HG03354 (cell line): Measurements from ENCODE around the gene RBBP4.
"Not testable (repeated sequence)": the region's sequence is repeated elsewhere in the genome, so short reads cannot be mapped to it uniquely, and the experiment has no call there.

Experiments
- ATAC-seq: cut with Tn5 transposase; IDR thresholded peaks from one replicate; pipeline ENCODE4 v1.9.1; 2021; ENCODE audit warnings: mild to moderate bottlenecking; ENCODE audit not compliant: unreplicated experiment, poor library complexity, severe bottlenecking

The RBBP4 gene

DNA sequence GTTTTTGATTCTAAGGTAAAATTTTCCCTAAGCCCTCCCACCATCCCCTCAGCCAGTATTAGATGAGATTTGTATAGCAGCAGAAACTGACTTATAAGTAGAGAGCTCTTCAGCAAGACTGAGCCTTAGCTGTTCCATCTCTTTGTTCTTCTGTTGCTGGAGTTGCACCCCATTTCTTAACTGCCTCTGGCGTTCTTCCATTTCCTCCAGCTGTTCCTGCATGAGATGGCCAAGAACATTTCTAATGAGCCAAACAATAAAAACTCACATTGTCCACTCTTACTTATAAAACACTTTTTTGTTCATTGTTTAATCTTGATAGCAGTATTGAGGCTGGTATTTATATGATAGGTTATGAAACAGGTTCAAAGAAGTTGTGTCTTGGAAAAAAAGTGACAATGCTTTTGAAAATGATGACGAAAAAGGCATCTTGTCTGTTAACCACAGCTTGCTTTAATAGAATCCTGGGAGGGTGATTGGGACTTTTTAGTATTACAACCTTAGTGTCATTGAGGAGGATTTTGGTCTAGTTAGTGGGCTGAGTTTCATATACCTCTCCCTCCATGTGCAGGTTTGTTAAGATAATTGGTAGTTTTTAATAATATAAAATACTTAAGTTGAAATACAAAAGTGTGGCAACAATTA lies 33.3 kb downstream of the RBBP4 start:
- ATAC-seq, result no peak

DNA sequence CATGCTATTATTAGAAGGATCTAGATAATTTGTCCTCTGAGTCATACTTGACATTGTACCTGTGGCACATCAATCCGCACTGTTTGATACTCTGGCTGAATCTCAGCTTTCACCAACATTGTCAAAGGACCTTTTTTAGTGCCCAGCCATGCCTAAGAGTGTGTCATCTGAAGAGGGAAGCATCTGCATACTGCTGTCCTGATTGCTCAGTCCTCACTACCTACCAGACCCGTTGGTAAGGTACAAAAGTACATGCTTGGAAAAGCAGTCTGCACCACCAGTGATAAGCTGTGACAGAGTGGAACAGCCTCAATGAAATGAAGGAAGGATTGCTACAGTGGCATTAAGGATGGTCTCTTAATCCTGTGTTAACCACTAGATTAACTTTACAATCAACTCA lies 34.5 kb downstream of the RBBP4 start:
- ATAC-seq, result no peak

DNA sequence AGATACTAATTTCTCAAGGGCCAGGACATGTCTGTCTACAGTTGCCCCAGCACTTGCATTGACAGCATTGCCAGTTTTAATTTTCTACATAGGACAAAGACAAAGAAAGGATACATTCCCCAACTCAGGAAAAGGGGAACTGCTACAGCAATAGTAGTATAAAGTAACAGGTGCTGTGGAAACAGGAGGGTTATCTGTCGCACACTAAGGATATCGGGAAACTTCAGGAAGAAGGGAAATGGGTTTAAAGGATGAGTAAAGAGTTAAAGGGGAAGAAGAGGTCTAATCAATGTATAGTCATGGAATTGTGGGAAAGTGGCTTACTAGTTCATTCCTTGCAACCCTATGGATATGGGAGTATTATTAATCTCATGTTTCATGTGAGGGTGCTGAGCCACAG lies 35.4 kb downstream of the RBBP4 start:
- ATAC-seq, result no peak

DNA sequence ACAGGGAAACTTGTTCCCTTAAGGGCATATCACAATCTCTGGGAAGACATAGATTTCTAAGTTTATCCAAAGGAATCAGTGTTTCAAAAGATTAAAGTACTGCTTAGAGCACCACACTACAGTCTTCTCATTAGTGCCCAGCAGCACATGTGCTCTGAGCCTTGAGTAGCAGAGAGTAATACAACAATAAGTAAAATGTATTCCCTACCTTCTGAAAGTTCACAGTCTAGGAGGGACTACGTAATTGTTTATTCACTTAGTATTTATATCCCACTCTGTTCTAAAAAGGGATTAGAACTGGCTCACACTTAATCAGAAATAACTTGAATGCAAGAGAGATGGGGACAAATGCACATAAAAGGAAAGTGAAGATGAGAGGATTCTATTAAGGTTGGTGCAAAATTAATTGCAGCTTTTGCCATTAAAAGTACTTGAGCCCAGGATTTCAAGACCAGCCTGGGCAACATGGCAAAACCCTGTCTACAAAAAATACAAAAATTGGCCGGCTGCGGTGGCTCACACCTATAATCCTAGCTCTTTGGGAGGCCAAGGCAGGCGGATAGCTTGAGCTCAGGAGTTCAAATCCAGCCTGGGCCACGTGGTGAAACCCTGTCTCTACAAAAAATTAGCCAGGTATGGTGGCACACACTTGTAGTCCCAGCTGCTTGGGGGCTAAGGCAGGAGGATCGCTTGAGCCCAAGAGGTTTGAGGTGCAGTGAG lies 42.6 kb downstream of the RBBP4 start:
- ATAC-seq, result no peak

DNA sequence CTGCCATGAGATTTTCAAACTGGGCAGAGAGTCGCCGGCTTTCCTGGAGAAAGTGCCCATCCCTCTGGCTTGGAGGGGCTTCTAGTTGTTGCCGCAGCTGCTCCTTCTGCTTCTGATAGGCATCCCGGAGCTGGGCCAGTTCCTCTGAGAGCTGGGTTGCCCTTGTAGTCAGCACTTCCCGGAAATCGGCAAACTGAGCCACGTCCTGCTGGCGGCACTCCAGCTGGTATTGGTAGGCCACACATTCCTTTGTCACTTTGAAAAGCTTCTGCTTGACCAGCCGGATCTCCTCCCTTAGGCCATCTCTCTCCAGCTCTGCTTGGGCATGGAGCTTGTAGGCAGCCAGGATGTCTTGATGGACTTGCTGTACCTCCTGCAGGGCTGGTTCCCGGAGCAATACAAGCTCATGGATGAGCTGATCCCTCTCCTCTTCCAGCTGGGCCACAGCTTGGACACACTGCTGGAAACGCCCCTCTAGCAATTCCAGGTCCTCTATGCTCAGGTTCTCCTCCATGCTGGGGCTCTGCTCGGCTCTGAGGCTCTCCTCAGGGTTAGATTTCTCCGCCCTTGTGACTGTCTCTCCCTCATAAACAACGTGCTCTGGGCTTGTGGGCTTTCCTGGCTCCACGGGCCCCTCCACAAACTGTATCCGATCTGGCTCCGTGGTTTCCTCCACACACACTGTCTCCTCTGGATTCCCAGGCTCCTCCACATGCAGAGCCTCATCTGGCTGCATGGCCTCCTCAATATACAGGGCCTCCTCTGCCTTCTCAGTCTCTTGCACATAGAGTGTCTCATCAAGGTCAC lies 44.3 kb downstream of the RBBP4 start:
- ATAC-seq, result no peak

DNA sequence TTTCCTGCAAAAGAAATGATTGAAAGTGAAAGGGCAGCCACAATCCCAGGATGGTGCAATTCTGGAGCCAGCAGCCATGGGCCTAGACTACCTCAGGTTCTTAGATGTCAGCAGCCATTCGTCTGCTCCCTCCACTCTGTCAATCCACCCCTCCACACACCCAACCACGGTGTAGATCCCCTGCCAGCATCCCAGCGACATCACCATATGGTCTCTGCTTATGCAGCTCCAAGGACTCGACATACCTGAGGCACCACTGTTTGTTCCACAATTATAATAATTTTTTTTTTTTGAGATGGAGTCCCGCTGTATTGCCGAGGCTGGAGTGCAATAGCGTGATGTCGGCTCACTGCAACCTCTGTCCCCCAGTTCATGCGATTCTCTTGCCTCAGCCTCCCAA lies 45.0 kb downstream of the RBBP4 start:
- no peak for ATAC-seq

DNA sequence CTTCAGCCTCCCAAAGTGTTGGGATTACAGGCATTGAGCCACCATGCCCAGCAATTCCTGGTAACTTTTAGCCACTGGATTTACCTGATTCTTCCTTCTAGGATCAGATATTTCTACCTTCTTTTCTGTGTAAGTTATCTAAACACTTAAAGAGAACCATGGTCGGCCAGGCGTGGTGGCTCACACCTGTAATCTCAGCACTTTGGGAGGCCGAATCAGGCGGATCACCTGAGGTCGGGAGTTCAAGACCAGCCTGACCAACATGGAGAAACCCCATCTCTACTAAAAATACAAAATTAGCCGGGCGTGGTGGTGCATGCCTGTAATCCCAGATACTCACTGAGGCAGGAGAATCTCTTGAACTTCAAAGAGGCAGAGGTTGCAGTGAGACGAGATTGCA lies 46.0 kb downstream of the RBBP4 start:
- ATAC-seq, result not testable (repeated sequence)

DNA sequence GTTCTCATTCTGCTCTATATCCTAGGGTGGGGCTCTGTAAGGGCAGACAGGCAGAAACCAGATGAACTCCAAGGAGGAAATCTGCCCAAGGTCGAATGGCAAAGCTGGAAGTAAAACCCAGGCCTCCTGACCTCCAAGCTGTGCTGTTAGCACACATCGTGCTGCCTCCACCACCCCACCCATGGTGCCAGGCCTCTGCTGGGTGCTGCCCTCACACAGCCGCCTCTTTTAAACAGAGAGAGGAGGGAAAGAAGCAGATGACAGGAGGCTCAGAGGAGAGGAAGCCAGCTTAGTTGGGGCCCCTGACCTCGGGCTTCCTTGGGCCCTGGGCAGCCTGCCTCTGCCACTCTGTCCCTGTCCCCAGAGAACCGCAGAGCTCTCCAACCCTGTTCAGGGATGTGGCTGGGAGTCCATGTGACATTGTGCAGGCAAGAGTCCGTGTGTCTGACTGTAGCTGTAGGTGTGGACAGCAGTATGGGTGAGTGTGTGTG lies 50.5 kb downstream of the RBBP4 start:
- no peak for ATAC-seq

DNA sequence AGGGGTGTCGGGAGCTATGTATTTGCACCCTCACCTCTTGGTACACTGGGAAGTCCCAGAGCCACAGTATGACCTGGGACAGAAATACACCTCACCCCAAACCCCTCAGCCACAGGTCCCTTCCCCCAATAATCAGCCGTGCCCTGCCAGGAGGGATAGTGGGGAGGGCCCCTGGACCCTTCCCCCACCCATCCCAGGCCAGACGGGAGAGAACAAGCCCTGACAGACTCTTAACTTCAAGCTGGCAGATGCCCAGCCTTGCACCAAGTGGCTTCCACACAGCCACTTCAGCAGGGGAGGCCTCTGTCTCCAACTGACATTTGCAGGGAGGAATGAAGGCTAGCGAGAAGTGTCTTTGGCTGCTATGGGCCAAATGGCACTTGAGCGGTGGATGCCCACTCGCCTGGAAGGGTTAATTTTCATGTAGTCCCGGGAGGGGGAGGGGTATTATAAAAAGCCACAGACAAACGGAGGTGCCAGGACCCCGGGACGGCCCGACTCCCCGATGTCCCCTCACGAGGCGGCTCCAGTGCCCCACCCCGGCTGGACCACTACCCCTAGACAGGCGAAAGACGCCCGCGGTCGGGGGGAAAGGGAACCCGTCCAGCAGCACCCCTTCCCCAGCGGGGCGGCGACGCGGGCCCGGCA lies 51.1 kb downstream of the RBBP4 start:
- no peak for ATAC-seq

DNA sequence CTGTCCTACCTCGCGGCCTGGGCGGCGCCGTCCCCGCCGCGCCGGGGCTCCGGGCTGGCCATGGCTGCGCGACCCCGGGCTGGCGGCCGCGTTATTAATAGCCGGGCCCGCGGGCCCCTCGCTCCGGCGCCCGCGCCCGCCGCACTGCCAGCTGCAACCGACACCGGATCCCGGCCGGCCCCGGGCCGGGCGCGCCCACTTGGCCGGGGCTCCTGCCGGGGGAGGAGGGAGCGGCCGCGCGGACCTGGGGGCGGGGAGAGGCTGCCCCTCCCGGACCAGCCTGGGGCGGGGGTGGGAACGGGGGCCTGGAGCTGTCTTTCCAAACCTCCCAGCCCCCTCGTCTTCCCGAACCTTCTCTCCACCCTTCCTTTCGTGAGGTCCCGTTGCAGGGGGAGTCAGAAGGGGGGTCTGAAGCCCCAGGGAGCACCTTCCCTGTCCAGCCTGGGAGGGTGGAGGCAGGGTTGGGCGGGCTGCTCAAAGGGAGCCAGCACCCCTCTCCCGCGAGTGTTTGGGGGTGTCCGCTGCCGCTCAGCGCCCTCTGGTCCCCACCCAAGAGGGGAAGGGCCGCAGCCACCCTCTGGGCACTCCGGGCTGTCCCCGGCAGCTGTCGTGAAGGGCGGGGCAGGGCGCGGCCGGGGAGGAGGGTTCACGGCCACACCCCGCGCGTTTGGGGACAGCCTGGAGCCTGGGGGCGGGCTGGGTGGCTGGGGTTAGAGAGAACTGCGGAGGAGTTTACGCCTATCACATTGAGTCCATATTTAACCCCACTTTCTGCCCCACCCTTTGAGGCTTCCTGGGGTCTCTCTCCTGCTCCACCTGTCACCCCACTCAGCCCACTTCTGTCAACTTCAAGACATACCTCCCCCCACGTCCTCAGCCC lies 51.8 kb downstream of the RBBP4 start, which contains the start of gene SYNC:
TSS of gene SYNC (minus strand) at position 172 of the 880 bp plus-strand sequence. CDS start at position 62, 110 bp downstream.
- no peak for ATAC-seq

DNA sequence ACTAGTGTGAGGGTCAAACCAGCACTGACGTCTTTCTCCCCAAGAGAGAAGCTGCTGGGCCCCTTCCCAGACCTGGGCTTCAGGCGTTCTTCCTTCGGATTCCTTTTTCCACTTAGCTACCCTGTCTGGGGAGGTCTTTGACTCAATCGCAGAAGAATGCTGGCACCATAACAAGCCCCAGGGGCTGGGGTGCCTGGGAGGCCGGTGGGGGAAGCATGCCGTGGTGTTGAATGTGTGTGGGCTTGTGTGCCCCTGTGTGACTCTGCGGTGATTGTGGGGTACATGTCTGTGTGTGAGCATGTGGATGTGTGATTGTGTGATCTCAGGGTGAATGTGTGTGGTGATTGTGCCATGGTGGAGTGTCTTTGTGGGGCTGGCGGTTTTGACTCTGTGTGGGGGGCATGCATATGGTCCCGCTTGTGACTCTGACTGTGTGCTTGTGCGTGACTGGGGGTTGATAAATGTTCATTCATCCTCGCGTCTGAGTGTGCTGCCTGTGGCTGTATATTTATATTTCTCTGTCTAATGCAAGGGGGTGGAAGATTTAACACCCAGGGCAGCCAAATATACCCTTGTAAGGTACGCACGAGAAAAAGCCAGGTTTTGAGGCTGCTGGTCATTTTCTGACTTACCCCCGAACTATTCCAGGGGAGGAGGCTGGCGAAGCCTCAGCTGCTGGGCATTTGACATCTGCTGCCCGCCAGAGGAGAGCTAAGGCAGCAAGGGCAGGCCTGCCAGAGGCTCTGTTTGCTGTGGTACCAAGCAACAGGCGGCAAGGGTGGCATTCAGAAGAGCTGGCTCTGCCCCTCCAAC lies 52.7 kb downstream of the RBBP4 start:
- ATAC-seq, result no peak

DNA sequence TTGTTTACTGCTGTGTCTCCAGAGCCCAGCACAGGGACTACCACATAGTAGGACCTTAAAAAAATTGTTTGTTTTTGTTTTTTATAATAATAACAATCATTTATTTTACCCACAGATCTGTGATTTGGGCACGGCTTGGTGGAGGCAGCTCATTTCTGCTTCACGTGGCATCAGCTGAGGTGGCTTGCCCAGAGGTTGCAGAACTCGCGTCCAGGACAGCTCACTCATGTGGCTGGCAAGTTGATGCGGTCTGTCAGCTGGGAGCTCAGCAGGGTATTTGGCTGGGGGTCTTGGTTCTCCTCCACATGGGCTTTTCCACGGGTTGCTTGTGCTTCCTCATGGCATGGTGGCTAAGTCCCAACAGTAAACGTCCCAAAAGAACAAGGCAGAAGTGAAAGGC lies 54.5 kb downstream of the RBBP4 start:
- no peak for ATAC-seq

DNA sequence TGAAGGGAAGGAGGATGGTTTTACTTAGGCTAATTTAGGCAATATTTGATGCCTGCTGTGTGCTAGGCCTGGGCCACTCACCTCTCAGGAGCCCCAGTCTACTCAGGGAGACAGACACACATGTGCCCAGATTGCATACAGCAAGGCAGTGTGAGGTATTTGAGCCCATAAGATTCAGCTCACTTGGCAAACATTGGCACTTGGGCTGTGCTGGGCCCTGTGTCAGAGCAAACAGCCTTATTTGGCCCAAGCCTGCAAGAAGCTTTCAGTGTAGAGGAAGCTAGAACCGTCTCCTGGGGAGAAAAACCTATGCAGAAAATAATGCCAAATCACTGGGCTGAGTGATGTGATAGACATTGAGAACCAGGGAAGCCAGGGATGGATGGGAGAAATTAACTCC lies 55.5 kb downstream of the RBBP4 start:
- ATAC-seq, result no peak

DNA sequence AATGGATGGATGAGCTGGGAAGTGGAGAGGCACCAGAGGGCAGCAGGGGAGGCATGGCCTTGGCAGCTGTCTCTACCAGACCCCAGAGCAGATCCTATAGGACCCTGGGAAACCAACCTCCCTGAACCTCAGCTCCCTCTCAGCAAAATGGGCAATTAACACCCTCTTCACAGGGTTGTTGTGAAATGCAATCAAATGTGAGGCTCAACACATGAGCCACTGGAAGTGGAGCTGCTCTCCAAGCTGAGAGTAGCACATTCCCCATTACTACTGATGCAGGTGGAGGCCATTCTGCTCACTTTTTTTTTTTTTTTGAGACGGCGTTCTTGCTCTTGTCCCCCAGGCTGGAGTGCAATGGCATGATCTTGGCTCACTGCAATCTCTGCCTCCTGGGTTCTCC lies 58.1 kb downstream of the RBBP4 start:
- ATAC-seq, result no peak

DNA sequence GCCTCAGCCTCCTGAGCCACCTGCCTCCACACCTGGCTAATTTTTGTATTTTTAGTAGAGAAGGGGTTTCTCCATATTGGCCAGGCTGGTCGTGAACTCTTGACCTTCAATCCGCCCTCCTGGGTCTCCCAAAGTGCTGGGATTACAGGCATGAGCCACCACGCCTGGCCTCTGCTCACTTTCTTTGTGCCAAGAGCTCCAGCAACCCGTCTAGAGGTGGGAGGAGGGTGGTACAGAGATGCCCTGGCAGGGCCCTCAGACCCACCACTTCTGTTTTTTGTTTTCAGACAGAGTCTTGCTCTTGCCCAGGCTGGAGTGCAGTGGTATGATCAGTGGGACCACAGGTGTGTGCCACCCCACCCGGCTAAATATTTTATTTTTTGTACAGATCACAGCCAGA lies 58.5 kb downstream of the RBBP4 start:
- no peak for ATAC-seq

DNA sequence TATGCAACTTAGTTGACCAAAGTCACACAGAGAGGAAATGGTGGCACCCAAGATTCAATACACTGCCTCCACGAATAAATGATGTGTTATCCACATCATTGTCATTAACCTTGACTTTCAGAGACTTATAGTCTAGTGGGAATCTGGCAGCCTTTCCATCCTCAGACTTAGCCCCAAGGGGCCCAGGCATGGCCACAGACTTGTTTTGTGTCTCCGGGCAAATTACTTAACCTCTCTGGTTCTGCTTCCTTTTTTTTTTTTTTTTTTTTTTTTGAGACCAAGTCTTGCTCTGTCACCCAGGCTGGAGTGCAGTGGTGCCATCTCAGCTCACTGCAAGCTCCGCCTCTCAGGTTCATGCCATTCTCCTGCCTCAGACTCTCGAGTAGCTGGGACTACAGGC lies 60.2 kb downstream of the RBBP4 start:
- ATAC-seq, result not testable (repeated sequence)

DNA sequence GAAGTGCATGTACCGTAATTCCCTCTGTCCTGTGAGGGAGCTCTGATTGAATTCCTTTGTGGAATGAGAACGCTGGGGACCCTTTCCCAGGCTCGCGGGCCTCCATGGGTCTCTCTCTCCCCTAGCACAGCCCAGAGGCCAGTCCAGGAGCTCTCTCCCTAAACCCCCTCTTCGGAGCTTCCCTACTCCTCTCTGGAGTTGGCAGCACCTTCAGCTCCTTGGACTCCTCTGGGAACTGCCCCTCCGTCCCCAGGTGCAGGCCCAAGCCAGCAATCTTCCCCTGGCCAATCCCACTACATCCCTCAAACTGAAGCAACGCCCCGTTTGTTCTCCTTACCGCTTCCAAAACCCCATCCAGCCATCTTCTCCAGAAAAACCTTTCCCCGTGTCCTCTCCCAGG lies 62.1 kb downstream of the RBBP4 start:
- ATAC-seq, result no peak

DNA sequence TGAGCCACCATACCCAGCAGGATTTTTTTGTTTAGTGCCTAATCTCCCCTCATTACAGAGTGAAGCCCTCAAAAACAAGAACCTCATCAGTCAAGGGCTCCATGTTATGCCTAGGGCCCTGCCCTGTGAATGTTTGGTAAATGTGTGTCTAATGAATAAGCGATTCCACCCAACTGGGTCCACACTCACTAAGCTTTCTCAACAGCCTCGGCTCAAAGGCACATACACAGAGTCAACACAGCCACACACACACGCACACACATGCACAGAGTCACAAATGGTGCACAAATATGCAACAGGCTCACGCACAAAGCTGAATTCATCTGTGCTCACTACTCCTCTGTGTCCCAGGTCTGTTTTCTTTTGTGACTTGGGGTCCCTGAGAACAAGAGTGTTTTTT lies 63.3 kb downstream of the RBBP4 start:
- no peak for ATAC-seq
